Breast epithelium (tissue), 3 donors: Measurements from ENCODE around the gene SMYD4.

ENCODE experiments used
- CTCF ChIP-seq, 3 donors: fragments of 450-650 bp; IDR thresholded peaks; one replicate each; pipeline ENCODE4 v1.5.1; 2016 to 2017; ENCODE audit warnings: antibody characterized with exemption in 3 of 3, mild to moderate bottlenecking in 3 of 3, moderate library complexity in 3 of 3
- POLR2A ChIP-seq: fragments of 450-650 bp; IDR thresholded peaks from one replicate; pipeline ENCODE4 v1.6.1; 2016; ENCODE audit warnings: antibody characterized with exemption, mild to moderate bottlenecking, moderate library complexity
- POLR2AphosphoS5 ChIP-seq, 3 donors: sonication (generic); formaldehyde crosslinking; IDR thresholded peaks; one replicate each; pipeline ENCODE4 v1.6.1; 2017; ENCODE audit warnings: antibody characterized with exemption in 3 of 3

GRCh38 chr17:1773696-1774181 is 56.0 kb downstream of the SMYD4 start:
- no peak for TF ChIP-seq CTCF (IDR thresholded peaks at IDR 0.05)
- TF ChIP-seq POLR2AphosphoS5 (IDR thresholded peaks at IDR 0.05), result no peak
- TF ChIP-seq POLR2A, result no peak
